Neural crest cell (in vitro differentiated cells): ENCODE data around the gene NDC80. TPM values are rescaled to one million over a fixed set of nuclear protein-coding genes. Genes with fewer than 3 reads are reported as not detected.

ENCODE experiments used
- DNase-seq: peaks from one replicate; pipeline ENCODE4 v3.0.0; 2021; ENCODE audit warnings: low read depth, mixed read lengths, low spot score
- H3K27ac Mint-ChIP-seq: one replicate; pipeline ENCODE4 v1.8.0; 2021; ENCODE audit warnings: mild to moderate bottlenecking, mixed read lengths; ENCODE audit not compliant: unreplicated experiment
- H3K27me3 Mint-ChIP-seq: 2 replicates; pipeline ENCODE4 v1.8.0; 2021; ENCODE audit warnings: low read depth, mild to moderate bottlenecking, mixed read lengths
- H3K36me3 Mint-ChIP-seq: 2 replicates; pipeline ENCODE4 v1.8.0; 2021; ENCODE audit warnings: low read depth, mild to moderate bottlenecking, mixed read lengths
- H3K4me1 Mint-ChIP-seq: 2 replicates; pipeline ENCODE4 v1.8.0; 2021; ENCODE audit warnings: mixed read lengths
- H3K4me3 Mint-ChIP-seq: one replicate; pipeline ENCODE4 v1.8.0; 2021; ENCODE audit warnings: mild to moderate bottlenecking, mixed read lengths
- H3K9me3 Mint-ChIP-seq: 2 replicates; pipeline ENCODE4 v1.8.0; 2021; ENCODE audit warnings: mixed read lengths
- total RNA-seq: library from RNA; stranded (reverse); gene quantifications from 2 replicates; pipeline ENCODE4 v1.2.1, GENCODE V29; 2021
- TF ChIP-seq, protein P1 (sequence below): fragments of 200-600 bp; sonication (generic); conservative IDR thresholded peaks from 2 replicates; pipeline ENCODE4 v1.5.0; 2021; ENCODE audit warnings: antibody characterized with exemption, mild to moderate bottlenecking

The NDC80 gene
- total RNA-seq, 1 donor from 2014 or later = 52.1 TPM

DNA sequence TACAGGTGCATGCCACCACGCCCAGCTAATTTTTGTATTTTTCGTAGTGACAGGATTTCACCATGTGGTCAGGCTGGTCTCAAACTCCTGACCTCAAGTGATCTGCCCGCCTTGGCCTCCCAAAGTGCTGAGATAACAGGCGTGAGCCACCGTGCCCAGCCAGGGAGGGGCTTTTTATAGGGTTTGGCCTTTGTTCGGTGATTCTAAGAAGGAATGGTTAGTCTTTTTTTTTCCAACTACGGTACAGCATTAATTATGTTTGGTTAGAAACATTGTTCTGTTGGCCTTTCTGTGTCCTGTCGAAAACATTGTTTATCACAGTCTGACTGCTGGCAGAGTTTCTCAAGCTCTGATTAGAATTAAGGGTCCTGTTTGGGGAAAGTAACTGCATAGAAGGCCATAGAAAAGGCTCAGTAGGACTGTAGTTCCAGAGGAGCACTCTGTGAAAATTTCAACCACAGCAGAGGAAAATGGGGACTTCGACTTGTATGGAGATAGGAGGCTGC lies 64.8 kb downstream of the NDC80 start:
- H3K36me3 Mint-ChIP-seq = peaks cover 3% of the 10 kb centered on the region
- no peak for DNase-seq
- H3K27me3 Mint-ChIP-seq = no peaks in the 10 kb centered on the region
- no peak overlapping the region for H3K27ac Mint-ChIP-seq
- no peak overlapping the region for H3K4me3 Mint-ChIP-seq
- H3K4me1 Mint-ChIP-seq = no peaks in the 10 kb centered on the region
- TF ChIP-seq, protein P1, sequence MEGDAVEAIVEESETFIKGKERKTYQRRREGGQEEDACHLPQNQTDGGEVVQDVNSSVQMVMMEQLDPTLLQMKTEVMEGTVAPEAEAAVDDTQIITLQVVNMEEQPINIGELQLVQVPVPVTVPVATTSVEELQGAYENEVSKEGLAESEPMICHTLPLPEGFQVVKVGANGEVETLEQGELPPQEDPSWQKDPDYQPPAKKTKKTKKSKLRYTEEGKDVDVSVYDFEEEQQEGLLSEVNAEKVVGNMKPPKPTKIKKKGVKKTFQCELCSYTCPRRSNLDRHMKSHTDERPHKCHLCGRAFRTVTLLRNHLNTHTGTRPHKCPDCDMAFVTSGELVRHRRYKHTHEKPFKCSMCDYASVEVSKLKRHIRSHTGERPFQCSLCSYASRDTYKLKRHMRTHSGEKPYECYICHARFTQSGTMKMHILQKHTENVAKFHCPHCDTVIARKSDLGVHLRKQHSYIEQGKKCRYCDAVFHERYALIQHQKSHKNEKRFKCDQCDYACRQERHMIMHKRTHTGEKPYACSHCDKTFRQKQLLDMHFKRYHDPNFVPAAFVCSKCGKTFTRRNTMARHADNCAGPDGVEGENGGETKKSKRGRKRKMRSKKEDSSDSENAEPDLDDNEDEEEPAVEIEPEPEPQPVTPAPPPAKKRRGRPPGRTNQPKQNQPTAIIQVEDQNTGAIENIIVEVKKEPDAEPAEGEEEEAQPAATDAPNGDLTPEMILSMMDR = no peak
- H3K9me3 Mint-ChIP-seq = peaks cover 17% of the 10 kb centered on the region

DNA sequence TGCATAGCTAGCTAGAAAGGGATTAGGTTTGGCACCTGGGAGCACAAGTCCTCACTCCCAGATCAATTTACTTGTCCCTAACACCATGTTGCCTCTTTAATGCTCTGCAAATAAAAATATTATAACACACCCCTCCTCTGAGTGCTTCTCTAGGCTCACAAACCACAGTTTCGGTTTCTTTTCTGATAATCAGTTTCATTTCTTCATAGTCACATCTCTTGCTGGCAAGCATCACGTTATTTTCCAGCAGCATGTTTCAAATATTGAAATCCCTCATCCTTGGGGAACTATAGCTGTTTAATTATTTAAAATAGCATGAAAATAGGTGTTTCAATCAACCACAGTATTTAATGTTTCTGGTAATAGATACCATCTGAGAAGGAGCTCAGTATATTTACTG lies 70.3 kb downstream of the NDC80 start:
- no peaks in the 10 kb centered on the region for H3K9me3 Mint-ChIP-seq
- H3K4me1 Mint-ChIP-seq = no peaks in the 10 kb centered on the region
- TF ChIP-seq, protein P1 = no peak
- H3K27ac Mint-ChIP-seq = no peak overlapping the region
- no peaks in the 10 kb centered on the region for H3K27me3 Mint-ChIP-seq
- H3K36me3 Mint-ChIP-seq = no peaks in the 10 kb centered on the region
- no peak overlapping the region for H3K4me3 Mint-ChIP-seq
- no peak for DNase-seq

DNA sequence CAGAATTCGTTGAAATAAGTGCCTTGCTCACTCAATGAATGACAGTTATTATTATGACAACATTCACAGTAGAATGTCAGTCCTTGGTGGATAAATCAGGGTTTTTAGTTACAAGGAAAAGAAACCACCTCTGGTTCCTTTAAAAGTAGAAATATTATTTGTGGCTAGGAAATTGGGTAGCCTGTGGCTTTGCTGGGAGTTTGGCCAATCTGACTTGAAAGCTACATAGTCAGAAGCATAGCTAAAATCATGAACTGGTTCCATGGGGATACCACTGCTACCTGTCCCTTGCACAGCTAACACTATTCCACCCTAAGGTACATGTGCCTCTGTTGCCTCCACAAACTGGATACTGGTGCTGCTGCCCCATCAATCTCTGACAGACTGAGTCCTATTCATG lies 71.4 kb downstream of the NDC80 start:
- Mint-ChIP-seq H3K27ac (no peak overlapping the region), H3K36me3 (no peaks in the 10 kb centered on the region), H3K4me1 (no peaks in the 10 kb centered on the region), H3K9me3 (no peaks in the 10 kb centered on the region), H3K4me3 (no peak overlapping the region), H3K27me3 (no peaks in the 10 kb centered on the region)
- TF ChIP-seq, protein P1 = no peak
- DNase-seq = no peak

DNA sequence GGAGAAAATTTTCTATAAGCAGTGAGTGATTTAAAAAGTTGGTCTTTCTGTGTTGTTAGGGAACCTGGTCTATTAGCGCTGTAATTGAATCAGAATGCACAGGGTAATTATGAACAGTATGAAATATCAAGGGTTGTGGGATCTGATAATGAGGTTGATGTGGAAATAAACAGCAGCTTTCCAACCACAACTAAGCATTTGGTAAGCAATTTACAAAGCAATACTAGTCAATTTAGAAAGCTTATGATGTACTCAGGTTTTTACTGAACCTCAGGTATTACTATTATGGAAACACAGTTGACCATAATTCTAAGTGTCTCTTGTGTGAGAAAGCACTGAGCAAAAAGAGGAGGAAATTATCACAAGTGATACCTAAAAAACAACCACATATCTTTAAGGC lies 73.2 kb downstream of the NDC80 start:
- no peaks in the 10 kb centered on the region for H3K4me1 Mint-ChIP-seq
- no peak overlapping the region for H3K4me3 Mint-ChIP-seq
- TF ChIP-seq, protein P1 = no peak
- no peak overlapping the region for H3K27ac Mint-ChIP-seq
- no peak for DNase-seq
- H3K9me3 Mint-ChIP-seq = no peaks in the 10 kb centered on the region
- H3K36me3 Mint-ChIP-seq = no peaks in the 10 kb centered on the region
- no peaks in the 10 kb centered on the region for H3K27me3 Mint-ChIP-seq

DNA sequence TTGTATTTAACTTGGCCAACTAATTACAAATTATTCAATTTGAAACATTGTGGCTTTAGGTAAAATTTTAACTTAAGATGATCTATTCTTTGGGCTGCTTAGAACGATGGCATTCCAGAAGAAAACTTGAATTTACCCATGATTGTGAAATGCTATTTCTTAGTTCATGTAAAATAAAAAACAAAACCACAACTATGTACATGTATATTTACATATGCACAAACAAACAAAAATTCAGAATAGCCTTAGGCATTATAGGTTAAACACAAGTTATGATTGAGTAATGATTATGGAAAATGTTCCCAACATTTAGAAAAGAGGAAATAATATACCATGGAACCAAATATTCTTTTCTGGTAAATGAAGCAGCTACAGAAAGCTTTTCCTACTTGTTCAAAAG lies 80.6 kb downstream of the NDC80 start:
- Mint-ChIP-seq H3K9me3 (no peaks in the 10 kb centered on the region), H3K27ac (no peak overlapping the region), H3K4me3 (peak overlapping the region; percentile 47), H3K27me3 (peaks cover 20% of the 10 kb centered on the region), H3K4me1 (peaks cover 11% of the 10 kb centered on the region), H3K36me3 (no peaks in the 10 kb centered on the region)
- DNase-seq = no peak
- TF ChIP-seq, protein P1 = no peak

DNA sequence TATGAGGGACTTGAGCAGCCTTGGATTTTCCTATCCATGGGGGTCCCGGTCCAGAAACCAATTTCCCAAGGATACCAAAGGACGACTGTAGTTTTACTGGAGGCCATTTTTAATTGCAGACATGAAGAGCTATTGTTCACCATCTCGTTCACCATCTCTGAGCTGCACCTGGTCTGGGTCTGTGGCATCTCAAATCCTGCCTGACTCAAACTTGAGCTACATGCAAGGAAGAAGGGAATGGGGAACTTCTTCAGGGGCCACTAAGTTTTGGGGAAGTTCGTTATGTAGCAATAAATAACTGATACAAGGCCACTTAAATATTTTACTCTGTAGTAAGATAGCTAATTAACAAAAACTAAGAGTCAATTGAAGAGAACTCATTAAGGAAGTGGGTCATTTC lies 82.1 kb downstream of the NDC80 start:
- no peak for DNase-seq
- TF ChIP-seq, protein P1 = no peak
- Mint-ChIP-seq H3K36me3 (no peaks in the 10 kb centered on the region), H3K27ac (no peak overlapping the region), H3K27me3 (peaks cover 20% of the 10 kb centered on the region), H3K9me3 (no peaks in the 10 kb centered on the region), H3K4me1 (peaks cover 25% of the 10 kb centered on the region), H3K4me3 (peak overlapping the region; percentile 93)
